IMR-90 (cell line): ENCODE results near the gene CHL1. TPM values are rescaled to one million over a fixed set of nuclear protein-coding genes. Genes with fewer than 3 reads are reported as not detected.

Source experiments
- ATAC-seq: fragments of 200-7000 bp; cut with Tn5 transposase; 2 replicates; pipeline ENCODE4 v1.9.1; 2020; ENCODE audit warnings: low read depth, mild to moderate bottlenecking, moderate library complexity
- BruUV-seq: library from RNA; stranded (reverse); fragments of 400-500 nt; replicated peaks from 2 replicates; lab custom pipeline; 2021; lab: Mats Ljungman, UMichigan
- CTCF ChIA-PET: fragments of 300-600 bp; formaldehyde crosslinking; extraction: SDS; loops from one replicate; lab custom pipeline; 2021; ENCODE audit warnings: antibody characterized with exemption; lab: Yijun Ruan, JAX
- POLR2A ChIA-PET: fragments of 300-600 bp; sonication (Branson Sonifier 250); formaldehyde crosslinking; loops from one replicate; lab custom pipeline; 2022; ENCODE audit warnings: antibody characterized with exemption; ENCODE audit not compliant: unreplicated experiment; lab: Charles Lee
- DNase-seq: peaks from one replicate; pipeline ENCODE4 v3.0.0; 2013
- H2AFZ ChIP-seq: replicated peaks from 2 replicates; pipeline ENCODE3; 2013; ENCODE audit warnings: low read length, mild to moderate bottlenecking; ENCODE audit not compliant: poor library complexity
- H2AK5ac ChIP-seq: 2 replicates; pipeline ENCODE4 v1.6.1; 2013; ENCODE audit warnings: low read depth, low read length, inconsistent platforms
- H2AK9ac ChIP-seq: replicated peaks from 2 replicates; pipeline ENCODE3; 2013; ENCODE audit warnings: mild to moderate bottlenecking, low read depth, low read length, moderate library complexity; ENCODE audit not compliant: poor library complexity
- H2BK120ac ChIP-seq: 2 replicates; pipeline ENCODE4 v1.6.1; 2013; ENCODE audit warnings: low read depth, low read length, inconsistent platforms
- H2BK15ac ChIP-seq: 3 replicates; pipeline ENCODE4 v1.6.1; 2013; ENCODE audit warnings: low read depth, low read length, inconsistent platforms
- H2BK20ac ChIP-seq: 2 replicates; pipeline ENCODE4 v1.6.1; 2013; ENCODE audit warnings: low read depth, mild to moderate bottlenecking, inconsistent platforms, low read length, moderate library complexity
- H2BK5ac ChIP-seq: 2 replicates; pipeline ENCODE4 v1.6.1; 2013; ENCODE audit warnings: mild to moderate bottlenecking, low read depth, low read length, inconsistent platforms; ENCODE audit not compliant: poor library complexity, severe bottlenecking
- H3K14ac ChIP-seq: replicated peaks from 2 replicates; pipeline ENCODE4 v1.6.1; 2013; ENCODE audit warnings: low read depth, low read length, inconsistent platforms
- H3K18ac ChIP-seq: 2 replicates; pipeline ENCODE4 v1.6.1; 2013; ENCODE audit warnings: low read depth, low read length, control low read depth
- H3K23ac ChIP-seq: 2 replicates; pipeline ENCODE4 v1.6.1; 2013; ENCODE audit warnings: low read depth, low read length, inconsistent platforms
- H3K27ac ChIP-seq: 2 replicates; pipeline ENCODE4 v1.5.1; 2013; ENCODE audit warnings: mild to moderate bottlenecking, control low read depth, low read length; ENCODE audit not compliant: insufficient read depth
- H3K27me3 ChIP-seq: 2 replicates; pipeline ENCODE4 v1.6.1; 2013; ENCODE audit warnings: low read length; ENCODE audit not compliant: control insufficient read depth, insufficient read depth
- H3K36me3 ChIP-seq: 2 replicates; pipeline ENCODE4 v1.6.1; 2013; ENCODE audit warnings: low read length, mixed read lengths; ENCODE audit not compliant: control insufficient read depth, insufficient read depth
- H3K4ac ChIP-seq: 2 replicates; pipeline ENCODE4 v1.6.1; 2013; ENCODE audit warnings: low read depth, low read length, inconsistent platforms
- H3K4me1 ChIP-seq: 2 replicates; pipeline ENCODE4 v1.6.1; 2013; ENCODE audit warnings: low read length, mixed read lengths; ENCODE audit not compliant: control insufficient read depth, insufficient read depth
- H3K4me2 ChIP-seq: 2 replicates; pipeline ENCODE4 v1.6.1; 2013; ENCODE audit warnings: low read depth, mild to moderate bottlenecking, control low read depth, low read length, moderate library complexity
- H3K4me3 ChIP-seq: 2 replicates; pipeline ENCODE4 v1.5.1; 2013; ENCODE audit warnings: low read depth, mild to moderate bottlenecking, control low read depth, low read length, moderate library complexity; ENCODE audit not compliant: insufficient read depth
- H3K56ac ChIP-seq: 2 replicates; pipeline ENCODE4 v1.6.1; 2013; ENCODE audit warnings: low read length, inconsistent platforms; ENCODE audit not compliant: insufficient read depth; ENCODE audit errors: extremely low read depth
- H3K79me1 ChIP-seq, 2 experiments: 2 replicates each; pipeline ENCODE4 v1.6.1; 2013; ENCODE audit warnings: low read length in 2 of 2, inconsistent platforms in 1 of 2, low read depth in 1 of 2
- H3K9ac ChIP-seq: 2 replicates; pipeline ENCODE4 v1.6.1; 2013; ENCODE audit warnings: low read depth, low read length, control low read depth
- H3K9me1 ChIP-seq: 2 replicates; pipeline ENCODE4 v1.6.1; 2013; ENCODE audit warnings: low read length, inconsistent platforms; ENCODE audit not compliant: insufficient read depth
- H3K9me3 ChIP-seq: 2 replicates; pipeline ENCODE4 v1.6.1; 2013; ENCODE audit warnings: low read length; ENCODE audit not compliant: control insufficient read depth, insufficient read depth
- H4K20me1 ChIP-seq: 2 replicates; pipeline ENCODE4 v1.6.1; 2013; ENCODE audit warnings: low read length, inconsistent platforms; ENCODE audit not compliant: insufficient read depth
- H4K5ac ChIP-seq: 2 replicates; pipeline ENCODE4 v1.6.1; 2013; ENCODE audit warnings: mild to moderate bottlenecking, low read depth, low read length, control low read depth
- H4K8ac ChIP-seq, 2 experiments: 2 replicates each; pipeline ENCODE4 v1.6.1; 2013; ENCODE audit warnings: low read depth in 2 of 2, low read length in 2 of 2, control low read depth in 1 of 2, inconsistent platforms in 1 of 2
- H4K91ac ChIP-seq: 2 replicates; pipeline ENCODE4 v1.6.1; 2013; ENCODE audit warnings: low read depth, low read length, inconsistent platforms; ENCODE audit not compliant: insufficient read depth
- BHLHE40 ChIP-seq: fragments of 150-350 bp; IDR thresholded peaks from 2 replicates; pipeline ENCODE4 v1.6.1; 2016; ENCODE audit warnings: mild to moderate bottlenecking, low read depth, low read length
- POLR2A ChIP-seq: IDR thresholded peaks from 2 replicates; pipeline ENCODE4 v1.6.1; 2012; ENCODE audit warnings: mild to moderate bottlenecking, low read depth, low read length
- USF2 ChIP-seq: fragments of 150-350 bp; IDR thresholded peaks from 2 replicates; pipeline ENCODE4 v1.6.1; 2017; ENCODE audit warnings: mild to moderate bottlenecking, antibody characterized with exemption, low read length, low read depth
- WGBS, 2 experiments: methylation state at CpG; one replicate each; pipeline versions ENCODE4 v1.1.5 to v1.1.7; 2013; ENCODE audit warnings: missing lambda C conversion rate in 2 of 2; ENCODE audit not compliant: insufficient read length in 1 of 2; ENCODE audit errors: extremely low coverage in 2 of 2; 5-methylcytosine and 5-hydroxymethylcytosine counted together
- dilution Hi-C: fragments of 300-500 bp; cut with HindIII; formaldehyde crosslinking; loops from one replicate; pipeline ENCODE4 v1.14.3; 2018; ENCODE audit warnings: low sequenced_read_pairs; ENCODE audit not compliant: unreplicated experiment
- in situ Hi-C: fragments of 300-500 bp; cut with MboI; formaldehyde crosslinking; loops from 3 replicates; pipeline ENCODE4 v1.14.3; 2019; ENCODE audit warnings: low sequenced_read_pairs, inconsistent platforms, mixed read lengths
- intact Hi-C: fragments of 100-400 bp; cut with micrococcal nuclease; formaldehyde crosslinking; loops from 2 replicates; pipeline ENCODE4 v1.10.0; 2022
- polyA plus RNA-seq, 3 experiments: library from polyadenylated mRNA; depleted of rRNA; stranded (reverse); fragments of >200 nt; gene quantifications; 2 replicates each; pipeline ENCODE4 v1.2.3, GENCODE V29; 2012; ENCODE audit warnings: low replicate concordance in 1 of 3
- total RNA-seq: library from RNA; depleted of rRNA; stranded (reverse); fragments of >200 nt; gene quantifications from 2 replicates; pipeline ENCODE4 v1.2.3, GENCODE V29; 2012

Gene CHL1
- total and polyA plus RNA-seq, 2 of the 4 experiments (the other 2 are of a cell fraction), result 0.38 to 1.6 TPM

- no peaks in the 10 kb centered on the region for H3K36me3 ChIP-seq
- peak; percentile 72 for ATAC-seq
- H3K79me1 ChIP-seq, result no peaks in the 10 kb centered on the region
- H4K8ac ChIP-seq, result no peak overlapping the region
- H4K20me1 ChIP-seq, result no peaks in the 10 kb centered on the region
- H3K9ac ChIP-seq, result no peak overlapping the region
- TF ChIP-seq BHLHE40, result peak; percentile 81; the same call in 1 of the 2 replicates
- no peak for TF ChIP-seq POLR2A
- TF ChIP-seq USF2, result peak; percentile 5; the same call in 1 of the 2 replicates
- H3K14ac ChIP-seq, result no peak overlapping the region
- dilution Hi-C loops, result no loop called here
- no peak overlapping the region for H4K5ac ChIP-seq
- H3K27me3 ChIP-seq, result no peaks in the 10 kb centered on the region
- no peak overlapping the region for H2AK5ac ChIP-seq
- no peak overlapping the region for H3K23ac ChIP-seq
- no CpG with 5 or more reads among the region's 5 CpGs for WGBS, 2 experiments
- H3K4me3 ChIP-seq, result no peak overlapping the region
- H3K18ac ChIP-seq, result no peak overlapping the region
- H2BK20ac ChIP-seq, result no peak overlapping the region
- BruUV-seq, result no TSS peak
- H3K9me1 ChIP-seq, result no peaks in the 10 kb centered on the region
- ChIA-PET POLR2A (no interaction called here), CTCF (interaction anchor here (1.0 kb wide), 1 partner anchor 12 kb away, joined by 3 read pairs; no protein-coding TSS in a partner anchor)
- in situ Hi-C loops, result no loop called here
- no peak overlapping the region for H2AK9ac ChIP-seq
- peak; percentile 81 for DNase-seq
- H4K91ac ChIP-seq, result no peak overlapping the region
- H3K56ac ChIP-seq, result no peak overlapping the region
- no peak overlapping the region for H2BK5ac ChIP-seq
- no peaks in the 10 kb centered on the region for H3K4me1 ChIP-seq
- no peak overlapping the region for H3K27ac ChIP-seq
- H3K4me2 ChIP-seq, result no peak overlapping the region
- intact Hi-C loops, result no loop called here
- H2AFZ ChIP-seq, result no peak overlapping the region
- H3K9me3 ChIP-seq, result no peaks in the 10 kb centered on the region; the same call in 1 of the 2 replicates
- H2BK120ac ChIP-seq, result no peak overlapping the region
- no peak overlapping the region for H3K4ac ChIP-seq
- H2BK15ac ChIP-seq, result peak overlapping the region; percentile 75; the same call in 1 of the 3 replicates
These were observed 135.3 kb downstream of the CHL1 start for GRCh38 chr3:331881-332280.
